IPS-15b (cell line): ENCODE results near the gene HOXD1.

ENCODE experiments used
- H3K27me3 ChIP-seq: one replicate; pipeline ENCODE4 v1.6.1; 2013; ENCODE audit warnings: low read length; ENCODE audit not compliant: control insufficient read depth, insufficient read depth
- H3K36me3 ChIP-seq: one replicate; pipeline ENCODE4 v1.6.1; 2013; ENCODE audit warnings: low read length; ENCODE audit not compliant: control insufficient read depth, insufficient read depth
- H3K4me1 ChIP-seq: one replicate; pipeline ENCODE4 v1.6.1; 2013; ENCODE audit warnings: mild to moderate bottlenecking, low read length; ENCODE audit not compliant: control insufficient read depth, insufficient read depth
- H3K4me3 ChIP-seq: one replicate; pipeline ENCODE4 v1.5.1; 2013; ENCODE audit warnings: low read depth, low read length
- H3K9ac ChIP-seq: one replicate; pipeline ENCODE4 v1.6.1; 2013; ENCODE audit warnings: low read depth, mild to moderate bottlenecking, low read length
- H3K9me3 ChIP-seq: one replicate; pipeline ENCODE4 v1.6.1; 2013; ENCODE audit warnings: mild to moderate bottlenecking, low read length; ENCODE audit not compliant: control insufficient read depth, insufficient read depth

Gene HOXD1

DNA sequence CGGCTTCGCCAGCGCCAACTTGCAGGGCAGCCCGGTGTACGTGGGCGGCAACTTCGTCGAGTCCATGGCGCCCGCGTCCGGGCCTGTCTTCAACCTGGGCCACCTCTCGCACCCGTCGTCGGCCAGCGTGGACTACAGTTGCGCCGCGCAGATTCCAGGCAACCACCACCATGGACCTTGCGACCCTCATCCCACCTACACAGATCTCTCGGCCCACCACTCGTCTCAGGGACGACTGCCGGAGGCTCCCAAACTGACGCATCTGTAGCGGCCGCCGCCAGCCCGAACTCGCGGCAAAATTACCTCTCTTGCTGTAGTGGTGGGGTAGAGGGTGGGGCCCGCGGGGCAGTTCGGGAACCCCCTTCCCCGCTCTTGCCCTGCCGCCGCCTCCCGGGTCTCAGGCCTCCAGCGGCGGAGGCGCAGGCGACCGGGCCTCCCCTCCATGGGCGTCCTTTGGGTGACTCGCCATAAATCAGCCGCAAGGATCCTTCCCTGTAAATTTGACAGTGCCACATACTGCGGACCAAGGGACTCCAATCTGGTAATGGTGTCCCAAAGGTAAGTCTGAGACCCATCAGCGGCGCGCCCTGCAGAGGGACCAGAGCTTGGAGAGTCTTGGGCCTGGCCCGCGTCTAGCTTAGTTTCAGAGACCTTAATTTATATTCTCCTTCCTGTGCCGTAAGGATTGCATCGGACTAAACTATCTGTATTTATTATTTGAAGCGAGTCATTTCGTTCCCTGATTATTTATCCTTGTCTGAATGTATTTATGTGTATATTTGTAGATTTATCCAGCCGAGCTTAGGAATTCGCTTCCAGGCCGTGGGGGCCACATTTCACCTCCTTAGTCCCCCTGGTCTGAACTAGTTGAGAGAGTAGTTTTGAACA is 16.2 kb upstream of the HOXD1 start:
- Histone ChIP-seq H3K4me1 (peaks cover 21% of the 10 kb centered on the region), H3K9me3 (no peaks in the 10 kb centered on the region), H3K4me3 (peak overlapping the region; percentile 46), H3K27me3 (peaks cover 99% of the 10 kb centered on the region), H3K36me3 (no peaks in the 10 kb centered on the region), H3K9ac (no peak overlapping the region)

DNA sequence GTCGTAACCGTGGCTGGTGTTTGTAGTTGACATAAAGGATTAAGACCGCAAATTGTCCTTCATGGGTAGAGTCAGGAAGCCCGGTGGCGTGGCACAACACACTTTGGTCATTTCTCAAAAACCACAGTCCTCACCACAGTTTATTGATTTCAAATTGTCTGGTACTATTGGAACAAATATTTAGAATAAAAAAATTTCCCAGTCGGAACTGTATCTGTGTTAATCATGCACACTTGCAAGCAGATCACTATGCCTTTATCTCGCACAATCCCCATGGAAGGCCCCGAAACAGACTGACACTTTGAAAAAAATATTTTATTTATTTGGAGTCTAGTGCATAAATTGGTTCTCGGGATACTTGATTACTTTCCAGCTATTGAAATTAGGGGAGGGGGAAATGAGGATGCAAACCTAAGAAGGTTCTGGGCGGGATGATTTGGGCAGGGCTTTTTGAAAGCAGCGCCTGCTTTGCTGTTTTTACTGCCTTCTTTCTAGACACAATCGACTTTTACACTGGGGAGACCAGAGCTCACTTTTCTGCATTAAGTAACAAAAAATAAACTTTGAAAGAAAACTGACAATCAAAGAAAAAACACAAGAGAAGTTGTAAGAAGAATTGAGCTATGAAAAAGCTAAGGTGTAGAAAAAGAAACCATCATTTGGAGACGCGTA is 15.4 kb upstream of the HOXD1 start:
- H3K9ac ChIP-seq = no peak overlapping the region
- H3K4me1 ChIP-seq = peaks cover 25% of the 10 kb centered on the region
- no peaks in the 10 kb centered on the region for H3K36me3 ChIP-seq
- H3K9me3 ChIP-seq = no peaks in the 10 kb centered on the region
- H3K27me3 ChIP-seq = peaks cover 99% of the 10 kb centered on the region
- no peak overlapping the region for H3K4me3 ChIP-seq

DNA sequence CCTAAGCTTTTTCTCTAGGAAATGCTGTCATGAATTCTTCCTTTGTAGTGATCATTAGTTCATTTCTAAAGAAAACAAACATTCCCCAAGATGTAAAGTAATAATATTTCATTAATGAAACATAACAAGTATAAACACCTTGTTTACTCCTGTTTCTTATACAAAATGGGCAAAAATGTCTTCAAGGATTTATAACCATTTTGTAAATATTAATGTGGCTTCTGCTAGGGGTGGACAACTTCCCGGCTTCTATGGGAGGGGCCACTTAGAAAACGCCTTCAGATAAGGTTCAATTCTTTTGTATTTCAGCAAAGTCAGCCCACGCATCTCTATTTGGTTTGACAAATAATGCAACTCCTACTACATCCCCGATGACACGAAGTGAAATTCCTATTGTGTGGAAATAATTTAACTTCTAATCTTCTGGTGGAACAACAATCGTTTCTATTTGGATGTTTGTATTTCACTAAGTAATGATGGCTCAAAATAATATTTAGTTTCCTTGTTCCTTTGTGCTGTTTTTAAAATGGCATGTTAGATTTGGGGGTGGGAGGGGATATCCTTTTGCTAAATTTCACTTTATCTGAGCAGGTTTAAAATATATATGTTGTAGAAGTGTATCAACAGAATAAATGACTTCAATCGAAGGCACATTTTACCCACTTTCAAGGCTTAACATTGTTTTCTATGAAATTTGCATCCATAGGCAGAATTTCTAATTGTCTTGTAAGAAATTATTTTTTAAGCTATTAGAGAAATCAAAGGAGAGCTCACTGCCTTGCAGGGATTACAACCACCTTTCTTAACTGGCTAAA is 14.7 kb upstream of the HOXD1 start:
- no peaks in the 10 kb centered on the region for H3K9me3 ChIP-seq
- H3K4me3 ChIP-seq = peak overlapping the region; percentile 18
- H3K36me3 ChIP-seq = no peaks in the 10 kb centered on the region
- H3K9ac ChIP-seq = no peak overlapping the region
- H3K4me1 ChIP-seq = peaks cover 25% of the 10 kb centered on the region
- H3K27me3 ChIP-seq = peaks cover 99% of the 10 kb centered on the region

DNA sequence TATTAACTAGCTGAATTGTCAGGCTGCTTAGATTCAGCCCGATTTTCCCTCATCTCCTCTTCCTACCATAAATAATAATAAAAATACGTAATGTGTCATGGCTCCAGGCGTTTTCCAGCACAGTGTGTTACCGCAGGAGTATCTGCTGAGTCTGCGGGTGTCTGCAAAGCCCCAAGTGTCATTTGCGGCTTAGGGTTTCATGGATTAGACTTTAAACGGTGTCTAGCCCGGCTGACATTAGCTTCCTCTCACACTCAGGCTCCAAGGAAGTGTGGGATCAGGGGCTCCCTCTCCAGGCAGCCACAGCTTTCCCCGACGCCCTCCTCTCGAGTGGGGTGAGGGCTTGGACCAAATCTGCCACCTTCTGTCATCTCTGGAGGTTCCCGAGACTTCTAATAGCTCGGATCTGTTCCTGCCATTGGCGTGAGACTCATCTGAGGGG is 14.1 kb upstream of the HOXD1 start:
- Histone ChIP-seq H3K4me3 (peak overlapping the region; percentile 18), H3K27me3 (peaks cover 99% of the 10 kb centered on the region), H3K4me1 (peaks cover 28% of the 10 kb centered on the region), H3K36me3 (no peaks in the 10 kb centered on the region), H3K9ac (no peak overlapping the region), H3K9me3 (no peaks in the 10 kb centered on the region)

- Histone ChIP-seq H3K36me3 (no peaks in the 10 kb centered on the region), H3K4me1 (peaks cover 28% of the 10 kb centered on the region), H3K9ac (no peak overlapping the region), H3K9me3 (no peaks in the 10 kb centered on the region), H3K27me3 (peaks cover 99% of the 10 kb centered on the region), H3K4me3 (peak overlapping the region; percentile 24)
These were observed 13.4 kb upstream of the HOXD1 start for GRCh38 chr2:176174824-176175708.

DNA sequence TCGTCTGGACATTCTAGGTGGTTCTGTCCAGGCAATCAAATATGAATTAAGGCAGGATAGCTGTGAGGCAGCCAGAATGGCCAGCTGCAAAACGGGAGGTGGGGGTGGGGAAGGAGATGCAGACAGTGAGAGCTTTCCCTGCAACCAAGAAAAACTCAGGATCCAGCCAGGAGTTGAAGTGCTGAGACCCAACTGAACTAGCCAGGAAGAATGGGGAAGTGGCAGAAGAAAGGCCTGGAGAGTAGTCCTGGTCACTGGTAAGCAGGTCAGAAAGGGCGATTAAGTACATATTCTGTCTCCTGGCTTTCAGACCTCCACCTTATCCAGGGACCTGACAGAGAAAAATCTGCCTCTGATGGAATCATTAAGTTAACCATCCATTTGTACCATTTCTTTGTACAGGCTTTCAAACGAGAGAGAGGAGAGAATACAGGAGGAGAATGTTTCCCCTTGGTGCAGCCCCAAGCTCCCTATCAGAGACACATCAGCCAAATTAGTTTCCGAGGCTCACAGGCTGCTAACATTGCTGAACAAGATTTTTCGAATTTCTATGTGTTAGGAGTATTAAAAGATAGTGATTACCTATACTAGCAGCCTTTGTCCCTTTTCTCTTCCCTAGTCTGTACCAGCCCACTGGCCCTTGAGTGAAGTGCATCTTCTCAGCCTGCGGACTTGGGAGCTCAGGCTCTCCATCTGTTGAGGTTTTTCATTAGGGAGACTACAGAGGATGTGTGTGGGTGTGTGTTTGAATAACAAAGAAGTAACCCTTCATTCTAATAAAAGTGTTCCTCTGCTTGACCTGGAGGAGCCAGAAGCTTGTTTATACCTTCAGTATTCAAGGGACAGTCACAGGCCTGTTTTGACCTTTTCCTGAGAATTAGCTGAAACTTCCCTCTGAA is 12.5 kb upstream of the HOXD1 start:
- H3K36me3 ChIP-seq = no peaks in the 10 kb centered on the region
- peak overlapping the region; percentile 24 for H3K4me3 ChIP-seq
- no peaks in the 10 kb centered on the region for H3K9me3 ChIP-seq
- H3K9ac ChIP-seq = no peak overlapping the region
- peaks cover 99% of the 10 kb centered on the region for H3K27me3 ChIP-seq
- H3K4me1 ChIP-seq = peaks cover 26% of the 10 kb centered on the region

- Histone ChIP-seq H3K9me3 (no peaks in the 10 kb centered on the region), H3K36me3 (no peaks in the 10 kb centered on the region), H3K27me3 (peaks cover 99% of the 10 kb centered on the region), H3K9ac (no peak overlapping the region), H3K4me3 (peak overlapping the region; percentile 57), H3K4me1 (peaks cover 24% of the 10 kb centered on the region)
These were observed 10.9 kb upstream of the HOXD1 start for GRCh38 chr2:176177580-176178037.

- Histone ChIP-seq H3K4me1 (peaks cover 24% of the 10 kb centered on the region), H3K36me3 (no peaks in the 10 kb centered on the region), H3K9ac (no peak overlapping the region), H3K9me3 (no peaks in the 10 kb centered on the region), H3K4me3 (peak overlapping the region; percentile 57), H3K27me3 (peaks cover 99% of the 10 kb centered on the region)
These were observed 10.3 kb upstream of the HOXD1 start for GRCh38 chr2:176178038-176178756.

GRCh38 chr2:176178757-176179295 is 9.6 kb upstream of the HOXD1 start:
- Histone ChIP-seq H3K36me3 (no peaks in the 10 kb centered on the region), H3K4me1 (peaks cover 24% of the 10 kb centered on the region), H3K9me3 (no peaks in the 10 kb centered on the region), H3K27me3 (peaks cover 99% of the 10 kb centered on the region), H3K4me3 (peak overlapping the region; percentile 5), H3K9ac (no peak overlapping the region)
